Measurements from ENCODE around the gene SPEN. TPM values are rescaled to one million over a fixed set of nuclear protein-coding genes. Genes with fewer than 3 reads are reported as not detected.

SPEN gene
- total RNA-seq, 1 donor from 2014 or later = 55.2 TPM

- no peak for TF ChIP-seq POLR2AphosphoS5 (IDR thresholded peaks at IDR 0.05; ENCODE audit: insufficient read depth in 1 of 2, low read depth in 1 of 2)
- TF ChIP-seq, protein P1, sequence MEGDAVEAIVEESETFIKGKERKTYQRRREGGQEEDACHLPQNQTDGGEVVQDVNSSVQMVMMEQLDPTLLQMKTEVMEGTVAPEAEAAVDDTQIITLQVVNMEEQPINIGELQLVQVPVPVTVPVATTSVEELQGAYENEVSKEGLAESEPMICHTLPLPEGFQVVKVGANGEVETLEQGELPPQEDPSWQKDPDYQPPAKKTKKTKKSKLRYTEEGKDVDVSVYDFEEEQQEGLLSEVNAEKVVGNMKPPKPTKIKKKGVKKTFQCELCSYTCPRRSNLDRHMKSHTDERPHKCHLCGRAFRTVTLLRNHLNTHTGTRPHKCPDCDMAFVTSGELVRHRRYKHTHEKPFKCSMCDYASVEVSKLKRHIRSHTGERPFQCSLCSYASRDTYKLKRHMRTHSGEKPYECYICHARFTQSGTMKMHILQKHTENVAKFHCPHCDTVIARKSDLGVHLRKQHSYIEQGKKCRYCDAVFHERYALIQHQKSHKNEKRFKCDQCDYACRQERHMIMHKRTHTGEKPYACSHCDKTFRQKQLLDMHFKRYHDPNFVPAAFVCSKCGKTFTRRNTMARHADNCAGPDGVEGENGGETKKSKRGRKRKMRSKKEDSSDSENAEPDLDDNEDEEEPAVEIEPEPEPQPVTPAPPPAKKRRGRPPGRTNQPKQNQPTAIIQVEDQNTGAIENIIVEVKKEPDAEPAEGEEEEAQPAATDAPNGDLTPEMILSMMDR (IDR thresholded peaks at IDR 0.05) = no peak
- no peak for TF ChIP-seq POLR2A (IDR thresholded peaks at IDR 0.05)
- Histone ChIP-seq H3K4me3 (no peak overlapping the region), H3K27ac (no peak overlapping the region), H3K27me3 (no peaks in the 10 kb centered on the region), H3K4me1 (peaks cover 25% of the 10 kb centered on the region), H3K36me3 (no peaks in the 10 kb centered on the region), H3K9me3 (no peaks in the 10 kb centered on the region)
- intact Hi-C loops (cut with DNase I) = no loop called here
- no peak for DNase-seq (ENCODE audit: extremely low spot score in 2 of 2)
Observed at GRCh38 chr1:15867288-15867687, 19.8 kb downstream of the SPEN start.

DNA sequence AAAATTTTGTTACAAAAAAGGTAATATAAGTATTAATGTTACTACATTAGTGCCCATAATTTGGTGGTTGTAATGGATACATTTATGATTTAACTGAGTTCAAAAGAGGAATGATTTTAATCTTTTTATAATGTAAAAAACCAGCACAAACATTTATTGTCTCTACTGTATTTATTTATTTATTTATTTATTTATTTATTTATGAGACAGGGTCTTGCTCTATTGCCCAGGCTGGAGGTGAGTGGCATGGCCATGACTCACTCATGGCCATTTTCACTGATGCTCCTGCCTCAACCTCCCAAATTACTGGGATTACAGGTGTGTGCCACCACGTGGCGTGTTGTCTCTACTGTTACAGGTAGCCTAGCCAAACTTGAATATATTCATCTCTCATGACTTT lies 21.9 kb downstream of the SPEN start:
- TF ChIP-seq POLR2A (IDR thresholded peaks at IDR 0.05) (no peak), POLR2AphosphoS5 (IDR thresholded peaks at IDR 0.05; ENCODE audit: insufficient read depth in 1 of 2, low read depth in 1 of 2) (no peak)
- TF ChIP-seq, protein P1 (IDR thresholded peaks at IDR 0.05) = no peak
- intact Hi-C loops (cut with DNase I) = no loop called here
- H3K27me3 ChIP-seq = no peaks in the 10 kb centered on the region
- H3K27ac ChIP-seq = no peak overlapping the region
- no peaks in the 10 kb centered on the region for H3K36me3 ChIP-seq
- H3K4me1 ChIP-seq = peaks cover 25% of the 10 kb centered on the region
- no peak for DNase-seq (ENCODE audit: extremely low spot score in 2 of 2)
- H3K9me3 ChIP-seq = no peaks in the 10 kb centered on the region
- no peak overlapping the region for H3K4me3 ChIP-seq

DNA sequence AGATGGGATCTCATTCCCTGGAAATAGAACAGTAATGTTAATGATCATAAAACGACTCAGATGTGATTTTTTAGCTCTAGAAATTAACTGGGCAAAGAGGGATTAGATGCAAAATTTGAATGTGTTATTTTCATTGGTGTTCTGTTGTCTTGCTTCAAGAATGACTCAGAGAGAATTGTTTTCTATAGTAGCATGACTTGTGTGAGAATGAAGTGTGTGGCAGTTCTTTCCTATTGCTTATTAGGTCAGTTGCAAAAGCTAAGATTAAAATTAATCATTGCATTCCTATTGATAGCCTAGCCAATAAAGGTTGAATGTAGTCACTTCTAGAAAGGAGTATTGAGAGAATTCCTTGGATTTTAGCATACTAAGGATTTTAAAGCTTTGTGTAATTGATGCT lies 22.9 kb downstream of the SPEN start:
- H3K27me3 ChIP-seq = no peaks in the 10 kb centered on the region
- TF ChIP-seq, protein P1 (IDR thresholded peaks at IDR 0.05) = no peak
- no peak for TF ChIP-seq POLR2A (IDR thresholded peaks at IDR 0.05)
- TF ChIP-seq POLR2AphosphoS5 (IDR thresholded peaks at IDR 0.05; ENCODE audit: insufficient read depth in 1 of 2, low read depth in 1 of 2) = no peak
- no peaks in the 10 kb centered on the region for H3K36me3 ChIP-seq
- no peak for DNase-seq (ENCODE audit: extremely low spot score in 2 of 2)
- no peak overlapping the region for H3K4me3 ChIP-seq
- H3K9me3 ChIP-seq = no peaks in the 10 kb centered on the region
- H3K4me1 ChIP-seq = peaks cover 32% of the 10 kb centered on the region
- H3K27ac ChIP-seq = no peak overlapping the region
- intact Hi-C loops (cut with DNase I) = no loop called here

GRCh38 chr1:15874471-15874870 lies 27.0 kb downstream of the SPEN start:
- Histone ChIP-seq H3K4me1 (peaks cover 28% of the 10 kb centered on the region), H3K27ac (no peak overlapping the region), H3K27me3 (no peaks in the 10 kb centered on the region), H3K9me3 (no peaks in the 10 kb centered on the region), H3K36me3 (no peaks in the 10 kb centered on the region), H3K4me3 (no peak overlapping the region)
- no peak for DNase-seq (ENCODE audit: extremely low spot score in 2 of 2)
- intact Hi-C loops (cut with DNase I) = no loop called here
- TF ChIP-seq POLR2A (IDR thresholded peaks at IDR 0.05) = no peak
- TF ChIP-seq, protein P1 (IDR thresholded peaks at IDR 0.05) = no peak
- TF ChIP-seq POLR2AphosphoS5 (IDR thresholded peaks at IDR 0.05; ENCODE audit: insufficient read depth in 1 of 2, low read depth in 1 of 2) = no peak

GRCh38 chr1:15876357-15877055 lies 29.0 kb downstream of the SPEN start:
- no peak for TF ChIP-seq POLR2A (IDR thresholded peaks at IDR 0.05)
- TF ChIP-seq POLR2AphosphoS5 (IDR thresholded peaks at IDR 0.05; ENCODE audit: insufficient read depth in 1 of 2, low read depth in 1 of 2) = no peak
- TF ChIP-seq, protein P1 (IDR thresholded peaks at IDR 0.05) = no peak
- Histone ChIP-seq H3K27me3 (no peaks in the 10 kb centered on the region), H3K36me3 (no peaks in the 10 kb centered on the region), H3K4me3 (no peak overlapping the region), H3K9me3 (no peaks in the 10 kb centered on the region), H3K27ac (no peak overlapping the region), H3K4me1 (peaks cover 18% of the 10 kb centered on the region)
- DNase-seq (ENCODE audit: extremely low spot score in 2 of 2) = no peak
- intact Hi-C loops (cut with DNase I) = no loop called here

Measured in vagina (tissue), 2 donors.